ENCODE results near the gene H3-3A. TPM values are rescaled to one million over a fixed set of nuclear protein-coding genes. Genes with fewer than 3 reads are reported as not detected.

H3-3A gene
- total RNA-seq, 1 experiment from 2014 or later: 191 TPM

DNA sequence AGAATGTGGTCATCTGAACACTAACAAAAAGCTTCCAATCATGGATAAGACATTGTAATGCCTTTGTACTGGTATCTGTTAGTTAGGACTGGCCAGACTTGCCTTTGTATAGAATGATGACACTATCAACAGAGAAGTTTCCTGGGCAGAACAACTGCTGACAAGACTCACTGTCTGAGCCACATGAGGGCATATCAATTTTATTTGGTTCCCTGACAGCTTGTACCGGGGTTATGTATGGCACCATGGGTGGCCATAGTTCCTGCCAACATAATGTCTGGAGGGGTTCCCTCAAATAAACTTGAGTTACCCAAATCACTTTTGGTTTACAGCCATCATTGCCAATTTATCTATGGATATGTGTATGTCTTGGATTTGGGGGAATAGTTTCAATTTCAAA is 13.6 kb upstream of the H3-3A start:
- in situ Hi-C loops (cut with HindIII; ENCODE audit: low pct_unique_long_range_greater_than_20kb, low sequenced_read_pairs): no loop called here

DNA sequence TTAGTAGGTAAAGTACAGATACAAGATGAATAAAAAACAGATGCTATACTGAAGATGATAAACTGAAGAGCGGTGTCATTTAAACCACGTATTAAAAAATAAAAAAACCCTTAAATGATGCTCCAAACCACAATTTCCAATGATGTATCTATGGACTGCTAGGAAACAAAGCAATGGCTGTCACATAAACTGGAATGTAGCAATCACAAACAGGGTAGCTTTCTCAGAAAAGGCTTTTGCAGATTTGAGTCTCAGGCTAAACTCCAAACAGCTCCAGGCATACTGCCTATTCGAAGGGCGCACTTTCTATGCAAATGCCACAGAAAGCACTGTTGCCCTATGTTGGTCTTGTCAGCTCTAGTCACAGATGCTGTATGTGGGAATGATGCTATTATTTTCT is 12.4 kb upstream of the H3-3A start:
- in situ Hi-C loops (cut with HindIII; ENCODE audit: low pct_unique_long_range_greater_than_20kb, low sequenced_read_pairs): no loop called here
- no peak for DNase-seq (ENCODE audit: low read depth)

More for the DNA sequence above, 13.6 kb upstream of the H3-3A start:
- no peak for DNase-seq (ENCODE audit: low read depth)

DNA sequence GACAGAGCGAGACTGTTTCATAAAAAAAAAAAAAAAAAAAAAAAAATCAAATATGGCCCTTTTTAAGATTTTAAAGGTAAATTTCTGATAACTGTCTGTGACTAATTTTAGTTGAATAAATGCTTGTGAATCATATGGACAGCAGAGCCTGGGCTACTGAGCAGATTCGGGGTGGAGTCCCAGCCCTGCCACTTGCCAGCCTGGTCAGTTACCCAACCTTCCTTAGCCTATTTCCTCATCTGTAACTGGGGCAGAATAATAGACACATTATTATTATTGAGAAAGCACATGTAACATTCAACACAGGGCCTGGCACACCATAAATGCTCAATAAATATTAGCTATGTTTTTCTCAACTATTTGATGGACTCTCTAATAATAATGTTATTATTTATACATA is 11.2 kb upstream of the H3-3A start:
- no peak for DNase-seq (ENCODE audit: low read depth)
- in situ Hi-C loops (cut with HindIII; ENCODE audit: low pct_unique_long_range_greater_than_20kb, low sequenced_read_pairs): no loop called here

DNA sequence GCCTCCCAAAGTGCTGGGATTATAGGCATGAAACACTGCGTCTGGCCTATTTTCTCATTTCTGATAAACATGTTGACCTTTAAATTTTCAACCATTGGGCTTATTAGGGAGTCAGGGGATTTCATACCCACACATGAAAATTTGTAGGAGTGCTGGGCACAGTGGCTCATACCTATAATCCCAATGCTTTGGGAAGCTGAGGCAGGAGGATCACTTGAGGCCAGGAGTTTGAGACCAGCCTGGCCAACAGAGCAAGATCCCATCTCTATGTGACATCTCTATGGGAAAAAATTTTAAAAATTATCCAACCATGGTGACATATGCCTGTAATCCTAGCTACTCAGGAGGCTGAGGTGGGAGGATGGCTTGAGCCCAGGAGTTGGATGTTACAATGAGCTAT is 10.5 kb upstream of the H3-3A start:
- in situ Hi-C loops (cut with HindIII; ENCODE audit: low pct_unique_long_range_greater_than_20kb, low sequenced_read_pairs): no loop called here
- no peak for DNase-seq (ENCODE audit: low read depth)

DNA sequence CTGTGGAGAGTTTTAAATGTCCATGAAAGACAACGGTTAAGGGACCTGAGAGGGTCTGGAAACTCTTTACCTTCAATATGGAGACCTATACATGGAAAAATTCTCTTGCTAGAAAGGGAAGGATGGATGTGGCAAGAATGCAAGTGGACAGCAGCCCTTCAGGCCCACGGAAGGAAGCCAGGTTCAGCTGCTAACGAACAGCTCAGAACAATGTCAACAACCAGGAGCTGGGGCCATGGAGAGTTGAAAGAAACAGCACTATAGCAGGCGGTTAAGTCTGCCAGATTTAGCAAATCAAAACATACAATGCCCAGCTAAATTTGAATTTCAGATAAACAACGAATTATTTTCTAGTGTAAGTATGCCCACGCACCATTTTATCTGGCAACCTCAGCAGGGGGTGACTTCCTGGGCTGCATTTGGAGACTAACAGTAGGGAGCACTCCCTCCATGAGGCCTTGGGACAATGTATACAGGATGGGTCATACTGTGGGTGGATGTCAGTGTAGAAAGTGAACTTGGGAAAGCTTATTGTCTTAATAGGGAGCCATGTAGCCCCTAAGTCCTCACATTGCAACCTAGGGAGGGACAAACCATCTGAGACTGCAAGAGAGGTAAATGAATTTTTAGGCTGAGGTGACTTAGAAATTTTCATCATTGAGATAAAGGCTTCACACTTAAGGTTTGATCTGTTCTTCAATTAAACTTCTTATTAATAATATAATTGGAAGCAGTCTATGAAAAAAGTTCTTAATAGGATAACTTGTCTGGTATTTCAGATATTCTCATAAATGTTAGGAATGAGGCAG is 7.8 kb upstream of the H3-3A start:
- DNase-seq (ENCODE audit: low read depth): no peak
- in situ Hi-C loops (cut with HindIII; ENCODE audit: low pct_unique_long_range_greater_than_20kb, low sequenced_read_pairs): no loop called here

DNA sequence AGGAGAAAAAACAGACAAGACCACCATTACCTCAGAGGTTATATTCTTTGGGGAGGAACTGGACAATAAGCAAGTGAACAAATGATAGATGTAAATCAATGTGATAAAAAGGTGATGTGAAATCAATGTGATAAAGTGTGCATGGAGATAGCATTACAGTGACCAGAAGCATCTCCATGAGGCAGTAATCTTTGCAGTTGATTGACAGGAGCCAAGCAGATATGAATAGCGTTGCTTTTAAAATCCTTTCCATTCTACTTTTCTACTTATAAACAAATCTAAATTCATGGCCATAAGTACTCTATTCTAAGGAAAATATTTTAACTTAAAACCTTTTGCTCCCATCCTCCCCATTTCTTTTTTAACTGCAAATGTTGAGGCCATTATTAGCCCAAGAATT is 2.8 kb upstream of the H3-3A start:
- no peak for DNase-seq (ENCODE audit: low read depth)
- in situ Hi-C loops (cut with HindIII; ENCODE audit: low pct_unique_long_range_greater_than_20kb, low sequenced_read_pairs): no loop called here

DNA sequence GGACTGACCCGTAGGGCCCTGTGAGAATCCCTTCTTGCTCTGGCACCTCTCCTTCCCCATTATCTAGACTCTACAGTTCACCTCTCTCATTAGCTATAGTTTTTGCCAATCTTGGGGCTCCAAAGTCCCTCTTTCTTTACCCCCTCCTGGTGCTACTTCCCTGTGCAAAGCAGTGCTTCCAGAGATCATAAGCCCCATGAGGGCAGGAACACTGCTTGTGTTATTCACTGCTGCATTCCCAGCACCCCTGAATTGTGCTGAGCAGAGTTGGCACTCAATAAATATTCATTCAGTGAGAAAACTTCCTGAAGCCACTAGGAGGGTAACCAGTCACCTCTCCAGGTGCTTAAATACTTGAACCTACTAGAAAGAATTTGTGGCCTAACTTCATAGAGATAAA is 2.1 kb upstream of the H3-3A start:
- in situ Hi-C loops (cut with HindIII; ENCODE audit: low pct_unique_long_range_greater_than_20kb, low sequenced_read_pairs): no loop called here
- no peak for DNase-seq (ENCODE audit: low read depth)

DNA sequence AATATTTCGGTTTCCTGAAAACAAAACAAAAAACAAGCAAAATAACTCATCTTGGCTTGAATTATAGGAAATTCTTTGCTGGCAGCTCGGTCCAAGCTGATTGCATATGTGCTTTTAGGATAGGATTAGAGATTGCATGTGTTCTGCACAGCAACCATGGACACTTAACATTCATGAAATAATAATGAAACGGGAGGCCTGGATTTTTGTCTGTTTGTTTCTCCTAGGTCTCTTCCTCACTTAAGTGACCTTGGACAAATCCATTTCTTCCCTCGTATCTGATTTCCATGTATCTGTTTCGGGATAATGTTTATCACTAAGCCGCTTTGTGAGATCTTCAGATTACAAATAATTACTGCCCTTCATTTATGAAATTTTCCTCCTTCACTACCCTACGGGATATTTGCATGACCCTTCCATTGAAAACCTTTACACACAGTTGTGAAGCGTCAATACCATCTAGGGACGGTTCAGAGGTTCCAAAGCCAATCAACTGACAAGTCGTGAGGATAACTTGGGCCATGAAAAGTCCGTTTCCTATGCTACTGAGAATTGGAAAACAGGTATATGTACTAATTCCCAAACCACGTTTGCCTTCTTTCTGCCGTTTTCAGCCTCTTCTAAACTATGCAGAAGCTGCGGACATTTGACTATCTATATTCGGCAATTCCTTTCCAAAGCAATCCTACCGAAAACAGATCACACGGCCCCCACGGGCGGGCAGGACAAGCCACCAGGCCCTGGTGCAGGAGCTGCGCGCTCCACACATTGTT is 1.3 kb upstream of the H3-3A start:
- in situ Hi-C loops (cut with HindIII; ENCODE audit: low pct_unique_long_range_greater_than_20kb, low sequenced_read_pairs): no loop called here
- DNase-seq (ENCODE audit: low read depth): peak; percentile 2

DNA sequence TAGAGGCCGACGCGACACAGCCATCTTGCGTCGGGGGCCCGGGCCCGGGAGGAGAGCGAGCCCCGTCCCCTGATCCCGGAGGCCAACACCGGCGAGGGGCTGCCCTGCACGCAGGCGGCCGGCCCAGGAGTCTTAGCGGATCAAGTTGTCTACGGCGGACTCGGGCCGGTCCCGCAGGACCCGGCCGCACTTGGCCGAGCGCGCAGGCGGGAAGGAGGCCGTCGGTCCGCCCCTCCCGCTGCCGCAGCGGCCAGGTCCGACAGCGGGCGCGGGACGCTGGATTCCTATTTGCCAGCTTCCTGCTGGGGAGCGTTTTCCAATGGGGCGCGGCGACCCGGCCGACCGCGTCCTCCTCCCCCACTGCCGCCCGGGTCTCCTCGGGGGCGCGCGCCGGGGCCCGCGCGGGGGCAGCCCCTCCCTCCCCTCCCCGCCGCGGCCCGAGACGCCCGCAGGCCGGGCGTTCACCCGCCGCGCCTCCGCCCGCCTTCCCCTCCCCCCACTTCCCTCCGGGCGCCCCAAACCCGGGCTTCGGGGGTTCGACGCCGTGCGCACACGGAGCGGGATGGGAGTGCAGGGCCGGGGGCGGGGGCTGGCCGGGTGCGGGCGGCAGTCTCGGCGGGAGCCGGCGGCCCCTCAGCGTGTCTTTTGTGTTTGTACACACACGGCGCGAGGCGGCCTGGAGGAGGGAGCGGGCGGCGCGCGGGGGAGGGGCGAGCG is 517 bp upstream of the H3-3A start:
- in situ Hi-C loops (cut with HindIII; ENCODE audit: low pct_unique_long_range_greater_than_20kb, low sequenced_read_pairs): no loop called here
- DNase-seq (ENCODE audit: low read depth): peak; percentile 90

DNA sequence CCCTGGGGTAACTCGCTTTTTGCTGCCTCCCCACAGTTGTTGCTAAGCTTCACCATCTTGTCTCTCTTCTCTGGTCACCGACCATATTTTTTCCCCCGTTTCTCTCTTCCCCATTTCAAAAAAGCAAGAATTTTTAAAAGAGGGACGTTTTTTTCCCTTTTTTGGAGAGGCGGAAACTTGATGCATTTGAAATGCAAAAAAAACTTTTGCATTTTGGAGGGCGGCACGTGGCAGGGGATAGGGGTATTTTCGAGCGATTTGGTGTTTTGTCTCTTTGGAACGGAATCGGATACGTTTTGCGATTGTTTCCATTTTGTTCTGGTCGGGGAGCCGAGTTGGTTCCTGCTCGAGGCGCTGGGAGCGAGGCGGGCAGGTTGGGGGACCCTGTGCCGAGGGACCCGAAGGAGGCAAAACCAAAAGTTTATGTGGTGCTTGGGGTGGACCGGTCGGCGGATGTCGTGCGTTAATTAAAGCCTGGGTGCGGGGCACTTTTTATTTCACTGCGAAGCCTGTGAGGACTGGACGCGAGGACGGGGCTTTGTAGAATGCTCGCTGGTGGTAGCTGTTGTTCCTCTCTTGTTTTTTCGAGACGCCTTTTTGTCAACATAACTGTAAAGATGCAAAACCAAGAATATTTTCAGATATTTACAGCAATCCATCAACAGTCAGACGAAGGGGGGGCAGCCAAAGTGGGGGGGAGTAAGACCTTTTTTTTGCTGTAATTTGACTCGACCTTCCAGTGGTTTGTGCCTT is 884 bp downstream of the H3-3A start:
- peak; percentile 60 for DNase-seq (ENCODE audit: low read depth)
- in situ Hi-C loops (cut with HindIII; ENCODE audit: low pct_unique_long_range_greater_than_20kb, low sequenced_read_pairs): no loop called here

DNA sequence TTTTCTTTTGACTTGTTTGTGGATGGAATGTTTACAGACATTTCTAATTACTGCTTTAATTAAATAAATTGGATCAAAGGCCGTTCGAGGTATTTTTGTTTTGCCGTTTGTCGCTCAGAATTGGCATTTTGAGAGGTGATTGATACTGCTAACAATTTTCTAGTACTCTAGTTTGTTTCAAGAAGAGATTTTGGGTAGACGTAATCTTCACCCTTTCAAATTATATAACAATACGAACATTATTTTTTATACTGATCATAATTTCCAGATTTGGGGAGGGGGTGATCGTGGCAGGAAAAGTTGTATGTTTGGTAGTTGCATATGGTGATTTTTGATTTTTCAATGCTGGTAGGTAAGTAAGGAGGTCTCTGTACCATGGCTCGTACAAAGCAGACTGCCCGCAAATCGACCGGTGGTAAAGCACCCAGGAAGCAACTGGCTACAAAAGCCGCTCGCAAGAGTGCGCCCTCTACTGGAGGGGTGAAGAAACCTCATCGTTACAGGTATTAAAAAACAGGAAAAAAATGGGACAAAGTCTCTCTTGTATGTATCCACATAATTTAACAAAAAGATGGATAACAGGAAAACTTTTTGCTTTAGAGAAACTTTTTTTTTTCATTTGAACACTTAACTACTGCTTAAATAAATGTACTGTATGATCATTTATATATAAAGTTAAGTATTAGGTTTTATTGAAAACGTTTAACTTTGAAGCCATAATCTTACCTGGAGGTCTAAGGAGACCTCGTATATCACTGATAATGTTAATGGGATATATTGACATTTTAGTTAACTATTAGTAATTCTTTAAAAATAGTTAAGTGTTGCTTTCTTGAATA is 1.7 kb downstream of the H3-3A start:
- peak; percentile 55 for DNase-seq (ENCODE audit: low read depth)
- in situ Hi-C loops (cut with HindIII; ENCODE audit: low pct_unique_long_range_greater_than_20kb, low sequenced_read_pairs): no loop called here

DNA sequence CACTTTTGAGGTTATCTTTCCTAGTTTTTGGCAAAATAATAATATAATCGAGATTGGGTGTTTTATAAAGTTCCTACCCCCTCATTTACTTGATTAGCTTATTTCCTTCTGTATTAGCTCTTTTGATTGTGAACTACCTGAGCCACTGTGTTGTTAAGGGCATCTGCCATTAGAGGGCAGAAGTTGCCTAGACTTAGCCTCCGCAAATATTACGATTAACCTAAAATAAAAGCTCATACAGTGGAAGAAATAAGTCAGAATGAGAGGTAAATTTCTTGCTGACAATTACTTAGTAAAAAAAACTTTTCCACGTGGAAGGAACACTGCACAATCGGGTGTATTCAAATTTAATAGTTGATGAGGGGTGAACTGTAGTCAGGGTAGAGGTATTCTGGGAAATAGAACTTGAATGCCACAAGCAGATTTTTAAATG is 2.3 kb downstream of the H3-3A start:
- peak; percentile 55 for DNase-seq (ENCODE audit: low read depth)
- in situ Hi-C loops (cut with HindIII; ENCODE audit: low pct_unique_long_range_greater_than_20kb, low sequenced_read_pairs): no loop called here

DNA sequence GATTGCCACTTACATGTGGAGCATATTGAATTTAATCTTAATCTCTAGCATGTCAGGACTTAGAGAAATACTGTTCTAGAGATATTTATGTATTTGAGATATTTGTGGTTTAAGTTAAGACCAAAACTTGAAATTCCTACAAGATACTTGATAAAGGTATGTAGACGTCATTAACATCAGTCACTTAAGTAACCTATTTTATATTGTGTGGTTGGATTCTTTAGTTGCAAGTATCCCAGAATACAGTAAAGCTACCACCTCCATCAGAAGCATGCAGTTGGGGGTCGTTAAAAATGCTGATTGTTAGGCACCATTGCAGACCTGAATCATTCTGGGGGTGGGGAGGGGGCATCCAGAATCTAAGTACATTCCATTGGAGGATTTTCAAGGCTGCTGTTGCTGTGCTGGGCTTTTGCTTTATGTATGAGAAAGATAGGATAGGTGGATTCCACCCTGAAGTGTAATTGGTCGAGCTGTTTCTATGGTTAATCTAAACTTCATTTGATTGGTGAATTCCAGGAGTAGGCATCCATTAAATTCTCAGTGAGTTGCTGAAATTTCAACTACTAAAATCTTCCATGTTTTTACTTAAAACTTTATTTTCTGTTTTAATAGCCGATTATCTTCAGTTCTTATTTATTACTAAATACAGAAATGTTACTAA is 4.0 kb downstream of the H3-3A start:
- peak; percentile 15 for DNase-seq (ENCODE audit: low read depth)
- in situ Hi-C loops (cut with HindIII; ENCODE audit: low pct_unique_long_range_greater_than_20kb, low sequenced_read_pairs): no loop called here

DNA sequence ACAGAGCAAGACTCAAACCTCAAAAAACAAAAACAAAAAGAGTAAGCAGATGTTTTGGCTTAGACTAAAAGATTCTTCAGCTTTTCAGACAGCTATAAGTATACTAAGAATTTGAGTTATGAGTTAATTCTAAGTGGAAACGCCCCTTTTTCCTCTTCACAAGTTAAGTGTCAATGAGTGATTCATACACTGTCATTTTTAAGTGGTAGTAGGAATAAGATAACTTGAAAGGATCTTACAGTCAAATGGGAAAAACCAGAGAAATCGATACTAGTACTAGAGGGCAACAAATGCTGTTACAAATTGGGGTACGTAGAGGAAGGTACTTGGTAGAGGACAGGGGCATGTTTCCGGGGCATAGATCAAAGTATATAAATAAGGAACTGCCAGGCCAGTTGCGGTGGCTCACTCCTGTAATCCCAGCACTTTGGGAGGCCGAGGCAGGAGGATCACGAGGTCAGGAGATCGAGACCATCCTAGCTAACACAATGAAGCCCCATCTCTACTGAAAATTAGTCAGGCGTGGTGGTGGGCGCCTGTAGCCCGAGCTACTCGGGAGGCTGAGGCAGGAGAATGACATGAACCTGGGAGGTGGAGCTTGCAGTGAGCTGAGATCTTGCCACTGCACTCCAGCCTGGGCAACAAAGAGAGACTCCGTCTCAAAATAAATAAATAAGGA is 7.4 kb downstream of the H3-3A start:
- in situ Hi-C loops (cut with HindIII; ENCODE audit: low pct_unique_long_range_greater_than_20kb, low sequenced_read_pairs): no loop called here
- no peak for DNase-seq (ENCODE audit: low read depth)

DNA sequence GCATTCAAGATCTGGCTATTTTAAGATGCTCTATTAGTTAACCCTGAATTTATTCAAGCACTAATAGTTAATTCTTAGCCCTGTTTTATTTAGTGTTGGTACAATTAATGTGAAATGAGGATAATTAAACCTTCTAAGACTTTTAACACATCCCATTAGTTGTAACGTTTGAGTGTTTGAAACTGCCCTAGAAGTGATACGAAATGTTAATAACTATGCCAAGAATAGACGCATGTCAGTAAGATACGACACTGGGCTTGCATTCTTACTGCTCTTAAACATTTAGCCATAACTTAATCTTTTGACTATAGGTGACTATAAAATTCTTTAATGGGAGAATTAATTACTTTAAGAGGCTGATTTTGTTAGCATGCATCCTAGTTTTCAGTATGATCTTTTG is 9.8 kb downstream of the H3-3A start:
- in situ Hi-C loops (cut with HindIII; ENCODE audit: low pct_unique_long_range_greater_than_20kb, low sequenced_read_pairs): no loop called here
- no peak for DNase-seq (ENCODE audit: low read depth)

DNA sequence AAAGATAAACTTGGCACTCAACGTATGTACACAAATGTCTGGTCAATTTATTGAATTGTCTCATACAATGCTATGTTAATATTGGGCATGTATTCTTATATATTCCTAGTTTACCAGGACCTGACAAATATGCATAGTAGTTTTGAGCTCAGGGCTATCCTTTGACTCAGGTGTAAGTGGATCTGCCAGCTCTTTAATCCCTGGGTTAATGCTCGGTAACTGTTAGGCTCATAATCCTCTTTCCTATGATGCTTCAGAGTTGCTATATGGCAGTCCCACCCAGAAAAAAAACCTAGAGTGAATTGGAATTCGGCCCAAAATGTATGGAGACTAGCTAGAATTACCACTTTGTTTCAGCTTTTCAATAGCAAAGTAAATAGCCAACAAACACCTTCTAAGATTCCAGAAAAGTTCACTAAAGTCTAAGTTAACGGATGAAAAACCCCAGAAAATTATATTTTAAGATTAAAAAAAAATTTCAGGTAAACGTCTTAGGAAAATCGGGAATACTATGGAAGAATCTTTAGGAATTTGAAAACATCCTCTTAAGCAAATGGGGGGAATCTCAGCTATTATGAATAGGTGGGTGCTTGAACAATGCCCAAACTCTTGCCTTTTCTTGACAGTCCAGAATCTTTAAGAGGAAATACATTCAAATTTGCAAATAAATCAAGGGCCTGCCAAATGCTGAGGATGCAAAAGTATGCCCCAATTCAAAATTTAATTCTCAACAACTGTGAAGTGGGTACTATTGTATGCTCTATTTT is 10.9 kb downstream of the H3-3A start:
- DNase-seq (ENCODE audit: low read depth): no peak
- in situ Hi-C loops (cut with HindIII; ENCODE audit: low pct_unique_long_range_greater_than_20kb, low sequenced_read_pairs): no loop called here

All from Caki2 (cell line).